ENCODE data around the gene CMSS1.
"Not testable (repeated sequence)": the region's sequence is repeated elsewhere in the genome, so short reads cannot be mapped to it uniquely, and the experiment has no call there.

The CMSS1 gene

DNA sequence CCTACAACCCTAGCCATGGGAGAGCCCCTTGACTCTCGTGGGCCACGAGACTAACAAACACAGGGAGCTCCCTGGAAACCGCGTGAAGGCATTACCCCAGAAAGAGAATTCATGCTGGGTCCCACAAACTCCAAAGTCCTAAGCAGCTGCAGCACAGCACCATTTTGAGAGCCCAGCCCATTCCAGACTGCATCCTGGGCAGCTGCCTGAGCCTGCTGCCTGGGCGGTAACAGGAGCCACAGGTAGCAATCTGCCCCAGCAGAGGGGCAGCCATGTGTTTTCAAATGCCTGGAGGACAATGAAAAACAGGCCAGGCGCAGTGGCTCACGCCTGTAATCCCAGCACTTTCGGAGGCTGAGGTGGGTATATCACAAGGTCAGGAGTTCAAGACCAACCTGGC is 380.2 kb downstream of the CMSS1 start:
- no peak for DNase-seq

DNA sequence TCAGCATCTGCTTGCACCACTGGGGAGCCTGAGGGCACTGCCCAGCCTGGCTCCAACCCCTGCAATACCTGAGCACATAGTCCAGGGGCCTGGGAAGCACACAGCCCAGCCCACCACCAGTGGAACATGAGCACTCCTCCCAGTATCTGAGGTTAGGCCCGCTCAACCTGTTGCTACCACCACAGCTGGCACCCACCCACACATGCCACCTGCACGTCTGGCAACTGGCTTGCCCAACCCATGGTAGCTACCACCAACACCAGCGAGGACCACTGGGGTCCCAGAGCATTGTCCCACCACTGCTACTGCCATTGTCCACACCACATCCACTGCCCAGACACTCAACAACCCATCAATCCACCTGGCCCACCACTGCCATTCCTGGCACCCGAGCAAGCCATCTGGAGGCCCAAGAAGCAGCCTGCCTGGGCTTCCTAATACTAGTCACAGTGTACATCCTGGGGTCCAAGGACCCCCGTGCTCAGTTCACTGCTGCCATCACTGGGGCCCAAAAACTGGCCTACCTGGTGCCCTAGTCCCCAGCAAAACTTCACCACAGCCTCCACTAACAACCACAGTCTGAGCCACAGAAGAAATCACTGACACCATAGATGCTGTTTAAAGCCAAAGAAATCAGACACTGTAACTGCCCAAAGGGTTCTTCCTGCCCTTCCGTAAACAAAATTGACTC is 381.1 kb downstream of the CMSS1 start:
- DNase-seq, result no peak

DNA sequence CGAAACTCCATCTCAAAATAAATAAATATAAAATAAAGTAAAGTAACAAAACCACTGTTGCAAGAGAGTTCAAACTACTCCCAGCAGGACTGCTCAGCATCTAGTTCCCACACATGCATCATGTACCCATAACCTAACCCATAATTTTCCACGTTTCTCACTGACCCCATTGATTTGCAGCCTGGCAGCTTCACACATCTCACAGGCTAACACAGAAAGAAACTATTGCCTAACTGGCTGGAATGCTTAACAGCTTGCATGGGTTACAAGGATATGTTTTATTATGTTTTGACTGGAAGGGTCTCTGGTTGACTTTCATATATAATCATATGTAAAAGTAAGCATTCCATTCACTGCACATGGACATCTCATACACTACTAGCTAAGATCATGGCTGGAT is 387.5 kb downstream of the CMSS1 start:
- DNase-seq, result no peak

DNA sequence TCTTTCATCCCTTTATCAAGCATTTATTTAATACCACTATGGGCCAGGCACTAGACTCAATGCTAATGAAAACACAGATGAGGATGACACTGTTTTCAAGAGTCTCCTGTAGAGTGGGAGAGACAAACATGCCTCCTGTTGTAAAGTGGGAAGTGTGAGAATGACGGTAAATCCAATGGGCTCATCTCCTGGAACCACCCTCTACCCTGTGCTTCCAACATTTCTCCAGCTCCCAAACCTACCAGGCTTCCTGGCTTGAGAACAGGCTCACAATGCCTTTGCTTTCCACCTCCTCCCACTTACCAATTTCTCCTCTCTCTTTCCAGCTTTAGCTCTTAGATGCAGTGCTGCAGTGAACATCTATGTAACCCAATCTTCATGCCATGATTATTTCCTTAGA is 389.0 kb downstream of the CMSS1 start:
- no peak for DNase-seq

DNA sequence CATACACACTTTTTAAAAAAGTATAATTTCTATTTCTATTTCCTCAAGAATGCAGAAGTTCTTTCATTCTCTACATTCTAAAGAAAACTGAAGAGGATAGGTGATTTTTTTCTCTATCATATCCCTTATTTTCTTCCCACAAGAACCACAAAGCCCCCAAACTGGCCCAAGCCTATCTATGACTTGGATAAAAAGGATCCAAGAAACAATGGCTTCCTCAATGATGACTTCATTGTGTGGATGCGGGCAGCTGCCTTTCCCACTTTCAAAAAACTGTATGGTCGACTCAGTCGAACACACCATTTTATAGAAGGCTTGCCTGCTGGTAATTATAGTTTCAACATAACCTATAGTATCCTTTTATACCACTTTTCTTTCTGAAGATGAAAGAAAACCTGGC is 390.2 kb downstream of the CMSS1 start:
- DNase-seq, result no peak

DNA sequence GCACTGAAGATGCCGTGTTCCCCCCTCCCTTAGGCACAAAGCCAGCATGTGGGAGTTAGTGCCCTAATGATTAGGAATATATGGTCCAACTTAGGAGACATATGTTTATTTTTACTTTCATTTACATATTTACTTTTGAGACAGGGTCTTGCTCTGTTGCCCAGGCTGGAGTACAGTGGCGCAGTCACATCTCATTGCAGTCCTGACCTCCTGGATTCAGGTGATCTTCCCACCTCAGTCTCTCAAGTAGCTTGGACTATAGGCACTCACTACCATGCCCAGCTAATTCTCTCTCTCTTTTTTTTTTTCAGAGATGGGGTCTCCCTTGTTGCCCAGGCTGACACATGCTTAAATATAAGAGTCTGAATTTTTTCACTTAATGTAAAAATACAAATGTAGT is 391.5 kb downstream of the CMSS1 start:
- no peak for DNase-seq

DNA sequence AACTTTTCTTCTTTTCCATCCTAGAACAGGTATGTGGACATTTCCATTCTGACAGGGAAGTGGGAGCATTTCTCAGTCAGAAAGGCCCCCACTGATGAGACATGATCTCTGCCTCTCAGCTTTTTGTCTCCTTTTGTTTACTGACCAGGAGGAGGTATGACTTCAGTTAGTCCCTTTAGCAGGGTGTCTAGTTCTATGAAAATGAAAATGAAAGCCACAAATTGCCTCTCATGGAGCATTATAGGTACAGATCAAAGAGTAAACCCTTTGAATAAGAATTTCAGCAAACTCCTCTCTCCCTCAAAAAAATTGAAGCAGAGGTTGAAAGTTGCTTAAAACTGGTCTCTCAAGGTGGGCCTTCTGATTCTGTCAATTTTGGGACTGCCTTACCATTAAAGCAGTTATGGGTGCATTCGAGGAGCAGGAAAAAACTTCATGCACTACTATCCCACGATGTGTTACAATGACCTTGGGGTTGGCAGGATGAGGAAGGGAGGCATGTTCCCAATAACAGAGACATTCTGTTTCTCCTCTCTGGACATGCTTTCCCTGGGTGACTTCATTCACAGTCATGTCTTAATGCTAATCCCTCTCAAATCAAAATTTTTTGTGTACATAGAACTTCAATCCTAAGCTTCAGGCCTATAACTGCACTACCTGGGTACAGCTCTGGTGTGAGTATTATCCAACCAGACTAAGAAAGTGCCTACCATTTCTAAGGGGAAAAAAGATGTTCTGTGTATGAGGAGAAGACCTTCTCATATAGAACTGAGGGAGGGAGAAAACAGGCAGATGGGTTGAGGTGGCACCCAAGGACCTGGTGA is 392.5 kb downstream of the CMSS1 start:
- peak; percentile 31 for DNase-seq

DNA sequence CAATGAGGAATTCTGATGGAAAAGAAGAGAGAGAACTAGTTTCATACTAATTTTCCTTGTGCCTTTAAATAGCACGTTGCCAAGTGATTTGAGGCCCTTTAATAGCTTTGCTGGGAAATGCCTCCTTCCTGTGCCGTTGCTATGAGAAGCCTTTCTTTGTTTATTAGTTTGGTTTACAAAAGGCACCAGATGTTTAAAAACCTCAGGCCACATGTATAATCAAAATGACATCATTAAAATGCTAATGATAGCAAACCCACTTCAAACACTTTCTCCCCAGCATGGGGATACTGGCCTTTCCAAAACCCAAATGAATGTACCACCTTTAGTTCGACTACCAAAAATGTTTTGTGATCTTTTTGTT is 393.1 kb downstream of the CMSS1 start:
- DNase-seq, result peak; percentile 56

DNA sequence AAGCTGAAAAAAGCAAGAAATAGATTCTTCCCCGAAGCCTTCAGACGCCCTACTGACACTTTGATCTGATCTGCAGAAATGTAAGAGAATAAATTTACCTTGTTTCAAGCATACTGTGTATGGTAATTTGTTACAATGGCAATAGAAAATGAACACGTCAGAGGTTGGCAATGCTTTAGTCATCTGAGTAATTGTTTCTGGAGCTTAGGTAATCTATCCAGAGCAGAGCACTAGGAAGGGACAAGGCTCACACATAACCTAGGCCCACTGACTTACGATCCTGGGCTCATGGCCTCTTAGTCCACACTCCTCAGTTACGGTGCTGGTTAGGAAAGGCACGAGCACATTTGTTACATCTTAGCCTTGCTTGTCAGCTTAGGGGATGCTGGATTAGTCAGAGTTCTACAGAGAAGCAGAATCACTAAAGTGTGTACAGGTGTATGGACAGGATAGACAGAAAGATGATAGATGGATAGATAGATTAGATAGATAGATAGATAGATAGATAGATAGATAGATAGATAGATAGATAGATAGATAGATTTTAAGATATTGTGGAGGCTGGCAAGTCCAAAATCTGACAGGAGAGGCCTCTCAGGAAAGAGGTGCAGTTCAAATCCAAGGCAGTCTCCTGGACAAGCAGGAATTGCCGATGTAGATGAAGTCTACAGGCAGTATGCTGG is 396.4 kb downstream of the CMSS1 start:
- no peak for DNase-seq

DNA sequence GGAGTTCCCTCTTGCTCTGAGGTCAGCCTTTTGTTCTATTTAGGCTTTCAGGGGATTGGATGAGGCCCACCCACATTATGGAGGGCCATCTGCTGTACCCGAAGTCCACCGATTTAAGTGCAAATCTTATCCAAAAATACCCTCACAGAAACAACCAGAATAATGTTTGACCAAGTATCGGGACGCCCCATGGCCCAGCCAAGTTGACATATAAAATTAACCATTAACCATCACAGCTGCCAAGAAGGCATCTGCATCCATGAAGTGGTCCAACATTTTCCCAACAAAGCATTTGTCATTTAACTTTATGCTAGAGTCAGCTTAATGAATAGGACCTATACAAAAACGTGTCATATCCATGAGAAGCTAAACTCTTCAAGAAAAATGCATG is 396.9 kb downstream of the CMSS1 start:
- no peak for DNase-seq

DNA sequence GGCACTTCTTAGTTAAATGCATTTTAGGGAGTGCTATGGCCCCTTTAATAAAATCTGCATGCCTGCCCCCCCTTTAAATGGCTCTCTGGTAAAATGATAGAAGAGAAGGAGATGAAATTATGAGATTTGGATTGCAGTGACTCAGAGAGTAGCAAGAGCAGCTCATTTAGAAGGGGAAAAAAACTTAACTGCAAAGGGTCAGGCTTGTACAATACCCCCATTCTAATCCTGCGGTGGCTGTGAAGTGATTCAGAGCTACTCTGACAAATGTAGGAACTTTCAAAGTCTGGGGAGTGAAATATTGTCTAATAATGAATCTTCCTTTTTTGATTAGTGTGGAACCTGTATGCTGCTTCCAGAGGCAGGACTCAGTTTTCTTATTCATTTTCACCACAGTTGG is 399.1 kb downstream of the CMSS1 start:
- no peak for DNase-seq

DNA sequence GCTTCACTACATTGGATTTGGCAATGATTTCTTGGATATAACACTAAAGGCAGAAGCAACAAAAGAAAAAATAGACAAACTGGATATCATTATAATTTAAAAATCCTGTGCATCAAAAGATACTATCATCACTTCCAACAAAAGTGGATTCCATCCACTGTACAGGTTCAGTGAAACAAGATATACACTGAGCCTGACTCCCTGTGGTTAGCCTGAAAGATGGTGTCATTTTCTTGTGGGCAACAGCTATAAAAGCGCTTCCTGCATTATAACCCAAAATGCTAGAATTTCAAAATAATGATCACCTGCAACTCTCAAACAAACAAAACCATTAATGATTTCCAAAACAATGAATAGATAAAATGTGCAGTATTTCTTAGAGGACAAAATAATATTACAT is 403.5 kb downstream of the CMSS1 start:
- no peak for DNase-seq

DNA sequence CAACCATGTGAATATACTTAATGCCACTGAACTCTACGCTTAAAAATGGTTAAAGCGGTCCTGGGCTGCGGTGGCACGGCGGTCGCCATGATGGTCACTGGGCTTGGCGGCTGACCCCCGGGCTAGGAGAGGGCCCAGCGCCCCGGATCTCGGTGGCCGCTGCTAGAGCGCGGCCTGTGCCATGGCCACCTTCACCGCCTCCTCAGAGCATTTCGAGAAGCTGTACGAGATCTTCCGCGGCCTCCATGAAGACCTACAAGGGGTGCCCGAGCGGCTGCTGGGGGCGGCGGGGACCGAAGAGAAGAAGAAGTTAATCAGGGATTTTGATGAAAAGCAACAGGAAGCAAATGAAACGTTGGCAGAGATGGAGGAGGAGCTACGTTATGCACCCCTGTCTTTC is 407.5 kb downstream of the CMSS1 start:
- no peak for DNase-seq

DNA sequence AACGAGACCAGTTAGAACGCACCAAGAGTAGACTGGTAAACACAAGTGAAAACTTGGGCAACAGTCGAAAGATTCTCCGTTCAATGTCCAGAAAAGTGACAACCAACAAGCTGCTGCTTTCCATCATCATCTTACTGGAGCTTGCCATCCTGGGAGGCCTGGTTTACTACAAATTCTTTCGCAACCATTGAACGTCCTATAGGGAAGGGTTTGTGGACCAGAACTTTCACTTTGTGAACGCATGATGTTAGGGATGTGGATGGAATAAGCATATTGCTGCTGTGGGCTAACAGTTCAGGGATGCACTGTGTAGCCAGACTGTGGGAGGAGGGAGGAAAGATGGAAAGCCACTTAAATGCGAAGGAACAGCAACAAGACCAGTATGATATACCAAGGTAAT is 408.2 kb downstream of the CMSS1 start:
- DNase-seq, result no peak

DNA sequence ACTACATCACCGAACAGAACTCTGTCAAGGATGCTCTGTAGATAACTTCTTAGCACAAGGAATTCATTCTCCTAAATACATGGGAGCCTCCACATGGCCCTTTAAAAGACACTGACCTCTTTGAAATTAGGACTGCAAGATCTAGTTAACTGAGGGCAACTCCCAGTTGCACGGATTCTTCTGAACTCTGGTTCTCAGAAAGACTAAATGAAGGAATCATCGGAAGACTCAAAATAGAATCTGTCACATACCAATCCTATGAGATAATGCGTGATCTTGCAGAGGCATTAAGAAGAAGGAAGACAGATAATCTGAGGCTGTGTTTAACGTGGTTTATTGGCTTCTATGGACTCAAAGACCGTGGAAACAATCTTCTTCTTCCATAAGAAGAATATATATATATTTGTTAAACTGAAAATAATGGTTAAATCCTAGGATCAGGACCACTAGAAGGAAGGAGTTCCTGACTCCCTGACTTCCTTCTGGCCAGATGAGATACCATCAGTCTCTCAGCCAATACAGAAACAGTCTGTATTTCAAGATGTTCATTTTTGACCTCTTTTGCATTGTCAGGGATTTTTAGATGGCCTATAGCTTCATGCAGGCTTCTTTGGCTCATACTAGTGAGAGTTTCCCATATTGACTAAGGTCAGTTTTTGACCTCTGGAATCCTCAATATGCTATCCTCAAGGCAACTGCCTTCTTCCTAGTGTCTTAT is 409.2 kb downstream of the CMSS1 start:
- DNase-seq, result no peak

DNA sequence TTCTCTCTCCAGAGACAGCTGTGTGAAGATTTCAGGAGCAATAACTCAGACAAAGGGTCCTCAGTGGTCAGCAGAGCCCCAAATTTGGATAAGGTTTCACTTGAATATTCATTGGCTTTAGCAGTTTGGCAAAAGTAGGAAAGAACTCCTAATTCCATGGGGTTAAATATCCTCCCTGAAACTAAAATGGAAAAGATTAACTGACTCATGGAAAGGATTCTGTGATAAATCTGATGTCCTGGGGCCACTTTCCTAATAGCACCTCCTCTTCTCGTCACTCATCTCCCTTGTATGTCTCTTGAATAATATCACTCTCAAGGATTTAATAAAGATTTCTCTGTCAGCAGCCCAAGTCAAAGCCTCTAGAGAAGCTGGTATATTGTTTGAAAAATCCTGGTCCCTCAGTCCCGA is 409.9 kb downstream of the CMSS1 start:
- no peak for DNase-seq

DNA sequence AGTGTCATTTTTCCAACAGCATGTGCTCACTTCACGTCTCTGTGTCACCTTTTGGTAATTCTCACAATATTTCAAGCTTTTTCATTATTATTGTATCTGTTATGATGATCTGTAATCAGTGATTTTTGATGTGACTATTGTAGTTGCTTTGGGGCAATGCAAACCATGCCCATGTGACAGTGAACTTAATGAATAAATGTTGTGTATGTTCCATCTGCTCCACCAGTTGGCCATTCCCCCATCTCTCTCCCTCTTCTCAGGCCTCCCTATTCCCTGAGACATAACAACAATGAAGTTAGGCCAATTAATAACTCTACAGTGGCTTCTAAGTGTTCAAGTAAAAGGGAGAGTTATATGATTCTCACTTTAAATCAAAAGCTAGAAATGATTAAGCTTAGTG is 410.6 kb downstream of the CMSS1 start:
- no peak for DNase-seq

DNA sequence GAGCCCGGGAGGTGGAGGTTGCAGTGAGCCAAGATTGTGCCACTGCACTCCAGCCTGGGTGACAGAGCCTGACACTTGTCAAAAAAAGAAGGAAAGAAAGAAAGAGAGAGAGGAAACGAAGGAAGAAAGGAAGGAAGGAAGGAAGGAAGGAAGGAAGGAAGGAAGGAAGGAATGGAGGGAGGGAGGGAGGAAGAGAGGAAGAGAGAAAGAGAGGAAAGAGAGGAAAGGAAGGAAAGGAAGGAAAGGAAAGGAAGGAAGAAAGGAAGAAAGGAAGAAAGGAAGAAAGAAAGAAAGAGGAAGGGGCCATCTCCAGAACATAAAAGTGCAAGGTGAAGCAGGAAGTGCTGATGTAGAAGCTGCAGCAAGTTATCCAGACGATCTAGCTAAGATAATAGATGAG is 411.5 kb downstream of the CMSS1 start:
- not testable (repeated sequence) for DNase-seq

DNA sequence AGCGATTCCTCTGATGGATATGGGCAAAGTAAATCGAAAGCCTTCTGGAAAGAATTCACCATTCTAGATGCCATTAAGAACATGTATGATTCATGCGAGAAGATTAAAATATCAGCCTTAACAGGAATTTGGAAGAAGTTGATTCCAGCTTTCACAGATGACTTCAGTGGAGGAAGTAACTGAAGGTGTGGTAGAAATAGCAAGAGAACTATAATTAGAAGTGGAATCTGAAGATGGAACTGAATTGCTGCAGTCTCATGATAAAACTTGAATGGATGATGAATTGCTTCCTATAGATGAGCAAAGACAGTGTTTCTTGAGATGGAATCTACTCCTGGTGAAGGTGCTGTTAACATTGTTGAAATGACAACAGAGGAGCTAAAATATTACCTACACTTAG is 413.0 kb downstream of the CMSS1 start:
- DNase-seq, result no peak

Measured in central memory CD4-positive, alpha-beta T cell (primary cell).